H9 (cell line): Measurements from ENCODE around the gene FHIT. TPM values are rescaled to one million over a fixed set of nuclear protein-coding genes. Genes with fewer than 3 reads are reported as not detected.

ENCODE experiments used
- DNase-seq: peaks from one replicate; pipeline ENCODE4 v3.0.0-alpha.2; 2017
- H2AFZ ChIP-seq: one replicate; pipeline ENCODE4 v1.6.1; 2013; ENCODE audit warnings: mild to moderate bottlenecking, low read length, control low read depth, moderate library complexity
- H2AK5ac ChIP-seq: 2 replicates; pipeline ENCODE4 v1.6.1; 2013; ENCODE audit warnings: low read length, control low read depth, mixed read lengths; ENCODE audit not compliant: insufficient read length
- H2BK120ac ChIP-seq: one replicate; pipeline ENCODE4 v1.6.1; 2013; ENCODE audit warnings: low read depth, mild to moderate bottlenecking, low read length, control low read depth, inconsistent platforms; ENCODE audit not compliant: poor library complexity, severe bottlenecking
- H2BK12ac ChIP-seq: 2 replicates; pipeline ENCODE4 v1.6.1; 2013; ENCODE audit warnings: low read length, control low read depth, mixed read lengths, low read depth; ENCODE audit not compliant: insufficient read length
- H2BK15ac ChIP-seq: 2 replicates; pipeline ENCODE4 v1.6.1; 2013; ENCODE audit warnings: low read depth, low read length, control low read depth
- H2BK20ac ChIP-seq: one replicate; pipeline ENCODE4 v1.6.1; 2013; ENCODE audit warnings: low read depth, mild to moderate bottlenecking, low read length, control low read depth, inconsistent platforms; ENCODE audit not compliant: poor library complexity, severe bottlenecking
- H2BK5ac ChIP-seq: 2 replicates; pipeline ENCODE4 v1.6.1; 2013; ENCODE audit warnings: low read length, control low read depth, mixed read lengths; ENCODE audit not compliant: insufficient read length
- H3K14ac ChIP-seq: 2 replicates; pipeline ENCODE4 v1.6.1; 2013; ENCODE audit warnings: low read length, control low read depth; ENCODE audit not compliant: insufficient read depth
- H3K18ac ChIP-seq: 2 replicates; pipeline ENCODE4 v1.6.1; 2013; ENCODE audit warnings: low read depth, mild to moderate bottlenecking, mixed read lengths, low read length, control low read depth; ENCODE audit not compliant: insufficient read length
- H3K23ac ChIP-seq: 2 replicates; pipeline ENCODE4 v1.6.1; 2013; ENCODE audit warnings: low read length, control low read depth, mixed read lengths, low read depth; ENCODE audit not compliant: insufficient read length
- H3K23me2 ChIP-seq: 2 replicates; pipeline ENCODE4 v1.6.1; 2013; ENCODE audit warnings: low read depth, mild to moderate bottlenecking, mixed read lengths, low read length, control low read depth; ENCODE audit not compliant: insufficient read length, poor library complexity, severe bottlenecking
- H3K27ac ChIP-seq: 2 replicates; pipeline ENCODE4 v1.5.1; 2013; ENCODE audit warnings: low read length, control low read depth, mixed read lengths, low read depth; ENCODE audit not compliant: insufficient read length
- H3K27me3 ChIP-seq: 2 replicates; pipeline ENCODE4 v1.6.1; 2013; ENCODE audit warnings: low read length, control low read depth, inconsistent platforms; ENCODE audit not compliant: insufficient read depth
- H3K4ac ChIP-seq: 2 replicates; pipeline ENCODE4 v1.6.1; 2013; ENCODE audit warnings: low read depth, mild to moderate bottlenecking, control low read depth, inconsistent platforms, low read length, moderate library complexity
- H3K4me1 ChIP-seq: 2 replicates; pipeline ENCODE4 v1.6.1; 2013; ENCODE audit warnings: low read length, control low read depth, inconsistent platforms; ENCODE audit not compliant: insufficient read depth
- H3K4me2 ChIP-seq: 2 replicates; pipeline ENCODE4 v1.6.1; 2013; ENCODE audit warnings: low read length, control low read depth, mixed read lengths; ENCODE audit not compliant: insufficient read length, insufficient read depth
- H3K56ac ChIP-seq: 2 replicates; pipeline ENCODE4 v1.6.1; 2013; ENCODE audit warnings: low read depth, mild to moderate bottlenecking, mixed read lengths, low read length, control low read depth; ENCODE audit not compliant: insufficient read length
- H3K79me1 ChIP-seq: 2 replicates; pipeline ENCODE4 v1.6.1; 2013; ENCODE audit warnings: low read depth, mild to moderate bottlenecking, moderate library complexity, low read length, control low read depth, inconsistent platforms; ENCODE audit not compliant: insufficient read depth, poor library complexity, severe bottlenecking
- H3K79me2 ChIP-seq: 2 replicates; pipeline ENCODE4 v1.6.1; 2013; ENCODE audit warnings: low read length, control low read depth, inconsistent platforms; ENCODE audit not compliant: insufficient read depth
- H3K9ac ChIP-seq: 2 replicates; pipeline ENCODE4 v1.6.1; 2013; ENCODE audit warnings: low read length, control low read depth, mixed read lengths; ENCODE audit not compliant: insufficient read length; ENCODE audit errors: extremely low read depth
- H3K9me3 ChIP-seq: one replicate; pipeline ENCODE4 v1.6.1; 2013; ENCODE audit warnings: low read depth, low read length, inconsistent platforms; ENCODE audit not compliant: control insufficient read depth
- H3T11ph ChIP-seq: one replicate; pipeline ENCODE4 v1.6.1; 2013; ENCODE audit warnings: mild to moderate bottlenecking, low read length, control low read depth, inconsistent platforms
- H4K20me1 ChIP-seq: one replicate; pipeline ENCODE4 v1.6.1; 2013; ENCODE audit not compliant: control insufficient read depth, insufficient read length, insufficient read depth
- H4K5ac ChIP-seq: 2 replicates; pipeline ENCODE4 v1.6.1; 2013; ENCODE audit warnings: low read depth, mild to moderate bottlenecking, mixed read lengths, low read length, control low read depth; ENCODE audit not compliant: insufficient read length
- H4K8ac ChIP-seq: replicated peaks from 2 replicates; pipeline ENCODE4 v1.6.1; 2013; ENCODE audit warnings: low read length, control low read depth, mixed read lengths, low read depth; ENCODE audit not compliant: insufficient read length
- H4K91ac ChIP-seq: 2 replicates; pipeline ENCODE4 v1.6.1; 2013; ENCODE audit warnings: low read depth, mild to moderate bottlenecking, moderate library complexity, mixed read lengths, low read length, control low read depth; ENCODE audit not compliant: insufficient read length
- H3K27ac Mint-ChIP-seq, 3 experiments: 2 replicates in 2 of 3; 3 replicates in 1 of 3; pipeline ENCODE4 v1.8.0; 2020 to 2021; ENCODE audit warnings: mixed read lengths in 3 of 3, mild to moderate bottlenecking in 1 of 3, moderate library complexity in 1 of 3
- H3K27me3 Mint-ChIP-seq: 2 replicates; pipeline ENCODE4 v1.8.0; 2021; ENCODE audit warnings: low read depth, mild to moderate bottlenecking, moderate library complexity, mixed read lengths
- H3K36me3 Mint-ChIP-seq, 3 experiments: 2 replicates in 2 of 3; 3 replicates in 1 of 3; pipeline ENCODE4 v1.8.0; 2020 to 2021; ENCODE audit warnings: low read depth in 3 of 3, mixed read lengths in 3 of 3; ENCODE audit not compliant: insufficient read depth in 1 of 3
- H3K4me1 Mint-ChIP-seq, 2 experiments: 2 replicates each; pipeline ENCODE4 v1.8.0; 2020; ENCODE audit warnings: mixed read lengths in 2 of 2
- H3K4me3 Mint-ChIP-seq, 2 experiments: 2 replicates in 1 of 2; 3 replicates in 1 of 2; pipeline ENCODE4 v1.8.0; 2020 to 2021; ENCODE audit warnings: mild to moderate bottlenecking in 2 of 2, mixed read lengths in 2 of 2, moderate library complexity in 1 of 2
- H3K9me3 Mint-ChIP-seq, 2 experiments: 2 replicates in 1 of 2; 3 replicates in 1 of 2; pipeline ENCODE4 v1.8.0; 2020; ENCODE audit warnings: mild to moderate bottlenecking in 2 of 2, mixed read lengths in 2 of 2, moderate library complexity in 1 of 2
- CTCF ChIP-seq: fragments of 200-600 bp; sonication (generic); conservative IDR thresholded peaks from 3 replicates; pipeline ENCODE4 v1.8.0; 2021; ENCODE audit warnings: antibody characterized with exemption, mild to moderate bottlenecking
- WGBS: extraction: QIAGEN DNeasy Blood & Tissue Kit; methylation state at CpG from one replicate; pipeline ENCODE4 v1.1.7; 2013; ENCODE audit warnings: missing lambda C conversion rate, low lambda C conversion rate, mixed read lengths; ENCODE audit not compliant: insufficient read length; ENCODE audit errors: extremely low coverage; 5-methylcytosine and 5-hydroxymethylcytosine counted together
- total RNA-seq: library from RNA; stranded (reverse); gene quantifications from 2 replicates; pipeline ENCODE4 v1.2.1, GENCODE V29; 2021

FHIT gene
- total RNA-seq, 1 experiment from 2014 or later: 3.0 TPM

- H3K79me1 ChIP-seq: no peaks in the 10 kb centered on the region
- no CpG with 5 or more reads among the region's 1 CpG for WGBS
- H3K27ac Mint-ChIP-seq: no peak overlapping the region
- H4K20me1 ChIP-seq: no peaks in the 10 kb centered on the region
- no peaks in the 10 kb centered on the region for H3K4me1 ChIP-seq
- no peaks in the 10 kb centered on the region for H3K23me2 ChIP-seq
- peaks cover 2 to 15% (median 8%) of the 10 kb centered on the region in 3 experiments for H3K36me3 Mint-ChIP-seq
- H2BK20ac ChIP-seq: no peak overlapping the region
- no peak overlapping the region for H4K91ac ChIP-seq
- no peaks in the 10 kb centered on the region for H3K9me3 ChIP-seq
- no peak overlapping the region for H2BK120ac ChIP-seq
- no peaks in the 10 kb centered on the region for H3K79me2 ChIP-seq
- DNase-seq: no peak
- H4K5ac ChIP-seq: no peak overlapping the region
- H4K8ac ChIP-seq: no peak overlapping the region
- no peak overlapping the region for H2AK5ac ChIP-seq
- H3K14ac ChIP-seq: no peak overlapping the region
- no peaks in the 10 kb centered on the region for H3K27me3 ChIP-seq
- no peak overlapping the region for H3T11ph ChIP-seq
- H3K4ac ChIP-seq: no peak overlapping the region
- H3K18ac ChIP-seq: no peak overlapping the region
- H3K9me3 Mint-ChIP-seq: peaks cover 7 to 17% of the 10 kb centered on the region in 2 experiments; a peak in 3 of 5 replicates
- no peak overlapping the region for H2BK5ac ChIP-seq
- no peaks in the 10 kb centered on the region for H3K4me1 Mint-ChIP-seq
- no peak overlapping the region for H2BK12ac ChIP-seq
- H3K4me2 ChIP-seq: no peak overlapping the region
- TF ChIP-seq CTCF: no peak
- H3K4me3 Mint-ChIP-seq: no peak overlapping the region
- no peak overlapping the region for H3K56ac ChIP-seq
- H3K9ac ChIP-seq: no peak overlapping the region
- H3K23ac ChIP-seq: no peak overlapping the region
- no peak overlapping the region for H3K27ac ChIP-seq
- no peak overlapping the region for H2AFZ ChIP-seq
- no peak overlapping the region for H2BK15ac ChIP-seq
- peaks cover 2% of the 10 kb centered on the region; the same call in 1 of the 2 replicates for H3K27me3 Mint-ChIP-seq
These were observed 1540.7 kb downstream of the FHIT start for GRCh38 chr3:59710554-59710953.
